Measurements from ENCODE around the gene TMEM108.

- TF ChIP-seq CREB5 (CRISPR knock-in tag; IDR thresholded peaks at IDR 0.05; ENCODE audit: low read depth) (no peak), CSRNP3 (CRISPR knock-in tag; IDR thresholded peaks at IDR 0.05) (no peak), ISL1 (CRISPR knock-in tag; IDR thresholded peaks at IDR 0.05) (no peak)
Observed at GRCh38 chr3:133123636-133124035, 85.4 kb downstream of the TMEM108 start.
